HepG2 (cell line): ENCODE measurements around the gene AUTS2.

ENCODE experiments used
- BHLHE40 ChIP-seq: IDR thresholded peaks from 2 replicates; pipeline ENCODE4 v1.6.1; 2011; ENCODE audit warnings: low read length, improper control_type of control experiment
- FOXA1 ChIP-seq, 2 experiments: fragments of 450-650 bp in 1 of 2; sonication (generic) in 1 of 2; formaldehyde crosslinking in 1 of 2; IDR thresholded peaks; 2 replicates each; pipeline versions ENCODE4 v1.4.0 to v1.6.1; 2016 to 2020; ENCODE audit warnings: missing genetic modification reagents in 1 of 2
- KDM5B ChIP-seq: sonication (generic); formaldehyde crosslinking; IDR thresholded peaks from 2 replicates; pipeline ENCODE4 v1.4.0; 2020; ENCODE audit warnings: missing genetic modification reagents, mild to moderate bottlenecking, borderline replicate concordance
- NFYC ChIP-seq: IDR thresholded peaks from 2 replicates; pipeline ENCODE4 v1.6.1; 2016; ENCODE audit warnings: missing genetic modification reagents, missing compliant biosample characterization
- NR2F2 ChIP-seq: IDR thresholded peaks from 2 replicates; pipeline ENCODE4 v1.6.1; 2012; ENCODE audit warnings: low read depth, inconsistent platforms, borderline replicate concordance
- SUZ12 ChIP-seq: fragments of 150-350 bp; IDR thresholded peaks from 2 replicates; pipeline ENCODE4 v1.6.1; 2014; ENCODE audit warnings: low read depth, low read length
- U2AF1 ChIP-seq: fragments of 200-400 bp; formaldehyde crosslinking; optimal IDR thresholded peaks from 2 replicates; pipeline ENCODE3; 2017; ENCODE audit warnings: mild to moderate bottlenecking, low read depth, low read length
- ZNF709 ChIP-seq: sonication (generic); formaldehyde crosslinking; IDR thresholded peaks from 2 replicates; pipeline ENCODE4 v1.5.0; 2020; ENCODE audit warnings: mild to moderate bottlenecking, missing genetic modification reagents
- ZNF790 ChIP-seq: sonication (generic); formaldehyde crosslinking; IDR thresholded peaks from 2 replicates; pipeline ENCODE4 v1.8.0; 2022; ENCODE audit warnings: missing genetic modification reagents, mild to moderate bottlenecking, borderline replicate concordance
- TF ChIP-seq, protein P1 (sequence below): sonication (generic); formaldehyde crosslinking; IDR thresholded peaks from 2 replicates; pipeline ENCODE4 v1.5.0; 2020; ENCODE audit warnings: mild to moderate bottlenecking, missing genetic modification reagents, moderate library complexity
- TF ChIP-seq, protein P2 (sequence below): IDR thresholded peaks from 2 replicates; pipeline ENCODE4 v1.6.1; 2016; ENCODE audit warnings: low read depth, control low read depth
- TF ChIP-seq, protein P3 (sequence below): sonication (generic); formaldehyde crosslinking; IDR thresholded peaks from 2 replicates; pipeline ENCODE4 v1.4.0; 2020; ENCODE audit warnings: missing genetic modification reagents, borderline replicate concordance

DNA sequence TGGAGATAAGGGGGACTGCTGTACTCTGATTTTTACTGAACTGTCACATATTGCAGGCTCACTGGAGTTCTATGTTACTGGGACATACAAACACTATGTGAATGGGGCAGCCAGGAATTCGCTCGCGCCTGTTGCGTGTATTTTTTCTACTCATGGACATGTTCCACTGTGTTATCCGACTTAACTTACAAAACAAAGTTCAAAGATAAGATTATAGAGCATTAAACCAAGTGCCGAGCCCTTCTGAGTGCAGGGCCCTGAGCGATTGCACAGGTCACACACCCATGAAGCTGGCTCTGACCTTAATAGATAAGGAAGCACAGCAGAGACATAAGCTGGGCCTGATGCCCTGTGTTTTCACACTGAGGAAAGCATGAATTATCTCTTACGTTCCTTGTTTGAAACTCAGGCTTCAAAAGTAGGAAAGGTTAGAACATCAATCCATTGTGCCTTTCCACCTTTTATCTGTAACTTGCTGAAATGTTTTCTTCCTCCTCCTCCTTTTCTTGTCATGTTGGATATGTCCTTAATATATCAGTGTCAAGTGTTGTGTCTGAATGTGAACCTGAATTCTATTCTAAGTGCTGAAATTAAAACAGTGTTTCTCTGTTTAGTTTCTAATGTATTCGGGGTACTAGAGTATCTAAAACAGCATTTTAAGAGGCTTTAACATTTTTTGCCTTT is 273.8 kb downstream of the AUTS2 start:
- TF ChIP-seq ZNF790 (CRISPR knock-in tag) (no peak), KDM5B (CRISPR knock-in tag) (no peak), FOXA1 (IDR thresholded peaks at IDR 0.05) (no peak), FOXA1 (CRISPR knock-in tag; IDR thresholded peaks at IDR 0.05) (no peak), SUZ12 (no peak), BHLHE40 (no peak), ZNF709 (CRISPR knock-in tag) (no peak), NFYC (CRISPR knock-in tag) (no peak), U2AF1 (no peak), NR2F2 (no peak)
- TF ChIP-seq, protein P1, sequence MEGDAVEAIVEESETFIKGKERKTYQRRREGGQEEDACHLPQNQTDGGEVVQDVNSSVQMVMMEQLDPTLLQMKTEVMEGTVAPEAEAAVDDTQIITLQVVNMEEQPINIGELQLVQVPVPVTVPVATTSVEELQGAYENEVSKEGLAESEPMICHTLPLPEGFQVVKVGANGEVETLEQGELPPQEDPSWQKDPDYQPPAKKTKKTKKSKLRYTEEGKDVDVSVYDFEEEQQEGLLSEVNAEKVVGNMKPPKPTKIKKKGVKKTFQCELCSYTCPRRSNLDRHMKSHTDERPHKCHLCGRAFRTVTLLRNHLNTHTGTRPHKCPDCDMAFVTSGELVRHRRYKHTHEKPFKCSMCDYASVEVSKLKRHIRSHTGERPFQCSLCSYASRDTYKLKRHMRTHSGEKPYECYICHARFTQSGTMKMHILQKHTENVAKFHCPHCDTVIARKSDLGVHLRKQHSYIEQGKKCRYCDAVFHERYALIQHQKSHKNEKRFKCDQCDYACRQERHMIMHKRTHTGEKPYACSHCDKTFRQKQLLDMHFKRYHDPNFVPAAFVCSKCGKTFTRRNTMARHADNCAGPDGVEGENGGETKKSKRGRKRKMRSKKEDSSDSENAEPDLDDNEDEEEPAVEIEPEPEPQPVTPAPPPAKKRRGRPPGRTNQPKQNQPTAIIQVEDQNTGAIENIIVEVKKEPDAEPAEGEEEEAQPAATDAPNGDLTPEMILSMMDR (CRISPR knock-in tag): no peak
- TF ChIP-seq, protein P2, sequence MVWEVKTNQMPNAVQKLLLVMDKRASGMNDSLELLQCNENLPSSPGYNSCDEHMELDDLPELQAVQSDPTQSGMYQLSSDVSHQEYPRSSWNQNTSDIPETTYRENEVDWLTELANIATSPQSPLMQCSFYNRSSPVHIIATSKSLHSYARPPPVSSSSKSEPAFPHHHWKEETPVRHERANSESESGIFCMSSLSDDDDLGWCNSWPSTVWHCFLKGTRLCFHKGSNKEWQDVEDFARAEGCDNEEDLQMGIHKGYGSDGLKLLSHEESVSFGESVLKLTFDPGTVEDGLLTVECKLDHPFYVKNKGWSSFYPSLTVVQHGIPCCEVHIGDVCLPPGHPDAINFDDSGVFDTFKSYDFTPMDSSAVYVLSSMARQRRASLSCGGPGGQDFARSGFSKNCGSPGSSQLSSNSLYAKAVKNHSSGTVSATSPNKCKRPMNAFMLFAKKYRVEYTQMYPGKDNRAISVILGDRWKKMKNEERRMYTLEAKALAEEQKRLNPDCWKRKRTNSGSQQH (CRISPR knock-in tag): no peak
- TF ChIP-seq, protein P3, sequence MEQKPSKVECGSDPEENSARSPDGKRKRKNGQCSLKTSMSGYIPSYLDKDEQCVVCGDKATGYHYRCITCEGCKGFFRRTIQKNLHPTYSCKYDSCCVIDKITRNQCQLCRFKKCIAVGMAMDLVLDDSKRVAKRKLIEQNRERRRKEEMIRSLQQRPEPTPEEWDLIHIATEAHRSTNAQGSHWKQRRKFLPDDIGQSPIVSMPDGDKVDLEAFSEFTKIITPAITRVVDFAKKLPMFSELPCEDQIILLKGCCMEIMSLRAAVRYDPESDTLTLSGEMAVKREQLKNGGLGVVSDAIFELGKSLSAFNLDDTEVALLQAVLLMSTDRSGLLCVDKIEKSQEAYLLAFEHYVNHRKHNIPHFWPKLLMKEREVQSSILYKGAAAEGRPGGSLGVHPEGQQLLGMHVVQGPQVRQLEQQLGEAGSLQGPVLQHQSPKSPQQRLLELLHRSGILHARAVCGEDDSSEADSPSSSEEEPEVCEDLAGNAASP (CRISPR knock-in tag): no peak
